Endothelial cell of umbilical vein (primary cell): Measurements from ENCODE around the gene ZNF581. TPM values are rescaled to one million over a fixed set of nuclear protein-coding genes. Genes with fewer than 3 reads are reported as not detected.

ENCODE experiments used
- BruUV-seq: library from RNA; stranded (reverse); fragments of 400-500 nt; replicated peaks from 2 replicates; lab custom pipeline; 2021; lab: Mats Ljungman, UMichigan
- CTCF ChIA-PET: fragments of 300-600, 350-600 bp; sonication (Branson Sonifier 250); formaldehyde crosslinking; loops from one replicate; lab custom pipeline; 2021; ENCODE audit warnings: antibody characterized with exemption, inconsistent platforms; lab: Charles Lee
- POLR2A ChIA-PET: fragments of 300-600, 350-600 bp; sonication (Branson Sonifier 250); formaldehyde crosslinking; loops from one replicate; lab custom pipeline; 2021; ENCODE audit warnings: antibody characterized with exemption, inconsistent platforms; lab: Charles Lee
- DNase-seq: peaks from one replicate; pipeline ENCODE4 v3.0.0-alpha.2; 2011; ENCODE audit warnings: low read depth, low spot score
- FAIRE-seq: peaks from 2 replicates; lab custom pipeline; 2011; peaks lifted over from hg19 to GRCh38; lab: Jason Lieb, UNC
- H2AFZ ChIP-seq: 2 replicates; pipeline ENCODE4 v1.6.0; 2012; ENCODE audit warnings: low read depth, low read length, control low read depth, inconsistent platforms
- H3K27ac ChIP-seq: 2 replicates; pipeline ENCODE4 v1.5.1; 2011; ENCODE audit warnings: low read depth, mild to moderate bottlenecking, control low read depth, low read length, moderate library complexity; ENCODE audit not compliant: insufficient read depth
- H3K27me3 ChIP-seq, 2 experiments: 2 replicates each; pipeline versions ENCODE4 v1.6.0 to v1.6.1; 2011; ENCODE audit warnings: low read length in 2 of 2, mixed read lengths in 1 of 2; ENCODE audit not compliant: control insufficient read depth in 2 of 2, insufficient read depth in 2 of 2
- H3K36me3 ChIP-seq, 2 experiments: 2 replicates in 1 of 2; 3 replicates in 1 of 2; pipeline ENCODE4 v1.5.1; 2011; ENCODE audit warnings: low read length in 2 of 2, mild to moderate bottlenecking in 1 of 2, moderate library complexity in 1 of 2; ENCODE audit not compliant: control insufficient read depth in 2 of 2, insufficient read depth in 2 of 2; ENCODE audit errors: extremely low read depth in 1 of 2
- H3K4me1 ChIP-seq: 3 replicates; pipeline ENCODE4 v1.5.1; 2011; ENCODE audit warnings: mild to moderate bottlenecking, low read length; ENCODE audit not compliant: control insufficient read depth, insufficient read depth; ENCODE audit errors: extremely low read depth
- H3K4me2 ChIP-seq: 2 replicates; pipeline ENCODE4 v1.6.1; 2011; ENCODE audit warnings: low read length, control low read depth, mixed read lengths; ENCODE audit not compliant: insufficient read depth
- H3K4me3 ChIP-seq, 3 experiments: fragments of 200-600 bp in 1 of 3; sonication (generic), shearing (Covaris generic) in 1 of 3; replicated peaks in 1 of 3; 2 replicates each; pipeline ENCODE4 v1.5.1; 2011 to 2016; ENCODE audit warnings: control low read depth in 3 of 3, low read length in 3 of 3, mild to moderate bottlenecking in 2 of 3, inconsistent platforms in 1 of 3, low read depth in 1 of 3, moderate library complexity in 1 of 3; ENCODE audit not compliant: insufficient read depth in 1 of 3
- H3K79me2 ChIP-seq: 2 replicates; pipeline ENCODE4 v1.6.0; 2012; ENCODE audit warnings: low read length, inconsistent platforms; ENCODE audit not compliant: control insufficient read depth, insufficient read depth
- H3K9ac ChIP-seq: replicated peaks from 2 replicates; pipeline ENCODE3; 2011; ENCODE audit warnings: low read length, control low read depth; ENCODE audit not compliant: insufficient read depth; ENCODE audit errors: extremely low read depth
- H3K9me1 ChIP-seq: replicated peaks from 3 replicates; pipeline ENCODE4 v1.6.0; 2011; ENCODE audit warnings: mild to moderate bottlenecking, low read length; ENCODE audit not compliant: control insufficient read depth, insufficient read depth; ENCODE audit errors: extremely low read depth
- H3K9me3 ChIP-seq: replicated peaks from 2 replicates; pipeline ENCODE4 v1.5.1; 2012; ENCODE audit warnings: low read length, inconsistent platforms; ENCODE audit not compliant: control insufficient read depth, insufficient read depth
- H4K20me1 ChIP-seq: replicated peaks from 2 replicates; pipeline ENCODE3; 2011; ENCODE audit warnings: mild to moderate bottlenecking, low read length; ENCODE audit not compliant: control insufficient read depth, insufficient read depth; ENCODE audit errors: extremely low read depth
- CTCF ChIP-seq, 2 donors: IDR thresholded peaks; 1 replicate in 1 of 2; 2 replicates in 1 of 2; pipeline ENCODE4 v1.5.1; 2011; ENCODE audit warnings: low read length in 2 of 2, mild to moderate bottlenecking in 2 of 2, moderate library complexity in 2 of 2, control low read depth in 1 of 2, inconsistent platforms in 1 of 2, low read depth in 1 of 2; ENCODE audit not compliant: insufficient read depth in 1 of 2; ENCODE audit errors: extremely low read depth in 1 of 2
- GATA2 ChIP-seq: IDR thresholded peaks from 2 replicates; pipeline ENCODE4 v1.7.0; 2011; ENCODE audit warnings: low read depth, mild to moderate bottlenecking, moderate library complexity, mixed read lengths, low read length; ENCODE audit not compliant: insufficient read length, insufficient read depth
- POLR2A ChIP-seq: IDR thresholded peaks from 2 replicates; pipeline ENCODE4 v1.6.1; 2012; ENCODE audit warnings: low read depth, mild to moderate bottlenecking, control low read depth, low read length
- dilution Hi-C: fragments of 300-500 bp; cut with MboI; formaldehyde crosslinking; loops from one replicate; pipeline ENCODE4 v1.15.0; 2019; ENCODE audit warnings: low sequenced_read_pairs; ENCODE audit not compliant: extremely low pct_ligation_motif_present
- intact Hi-C: fragments of 100-400 bp; cut with micrococcal nuclease; formaldehyde crosslinking; loops from one replicate; pipeline ENCODE4 v1.10.0; 2022
- polyA plus RNA-seq, 4 experiments: library from polyadenylated mRNA; depleted of rRNA in 3 of 4; stranded (reverse) in 3 of 4; unstranded in 1 of 4; fragments of >200 nt; gene quantifications; 2 replicates each; pipeline versions ENCODE4 v1.2.1 to v1.2.3, GENCODE V29; 2011 to 2012; ENCODE audit warnings: missing spikeins in 1 of 4
- total RNA-seq: library from RNA; stranded (reverse); gene quantifications from 2 replicates; pipeline ENCODE4 v1.2.3, GENCODE V29; 2021

The ZNF581 gene
- total and polyA plus RNA-seq, 2 donors (not counting 3 experiments of a cell fraction or from before 2014, with no cell fraction given), result 31.4 to 32.3 TPM

GRCh38 chr19:55692681-55693081 lies 49.2 kb downstream of the ZNF581 start:
- no peak for FAIRE-seq
- intact Hi-C loops, result no loop called here
- POLR2A ChIA-PET, result interaction anchor here (0.6 kb wide), 1 partner anchor 448 kb away, joined by 3 read pairs; the partner anchor contains the start of gene ZNF444

More at GRCh38 chr19:55692681-55693081, 49.2 kb downstream of the ZNF581 start:
- CTCF ChIA-PET, result no interaction called here
- no peaks in the 10 kb centered on the region for H4K20me1 ChIP-seq
- no peak overlapping the region for H3K27ac ChIP-seq
- H3K4me1 ChIP-seq, result no peaks in the 10 kb centered on the region
- no peaks in the 10 kb centered on the region for H3K9me3 ChIP-seq
- no peak for DNase-seq
- no peak overlapping the region for H3K4me2 ChIP-seq
- no peaks in the 10 kb centered on the region for H3K9me1 ChIP-seq
- no peak overlapping the region for H3K4me3 ChIP-seq
- H3K36me3 ChIP-seq, result peaks cover 4 to 58% of the 10 kb centered on the region in 2 experiments
- H3K27me3 ChIP-seq, result no peaks in the 10 kb centered on the region
- H3K9ac ChIP-seq, result no peak overlapping the region
- dilution Hi-C loops, result no loop called here
- no peak overlapping the region for H2AFZ ChIP-seq
- no peaks in the 10 kb centered on the region for H3K79me2 ChIP-seq
- BruUV-seq, result no TSS peak
- TF ChIP-seq POLR2A (no peak), GATA2 (no peak), CTCF (IDR thresholded peaks at IDR 0.05; ENCODE audit: extremely low read depth in 1 of 2, insufficient read depth in 1 of 2, low read depth in 1 of 2, low read length in 2 of 2) (no peak)
